Lower lobe of right lung (tissue), 2 donors: ENCODE data around the gene STX2. TPM values are rescaled to one million over a fixed set of nuclear protein-coding genes. Genes with fewer than 3 reads are reported as not detected.

Source experiments
- ATAC-seq, 2 donors: fragments of 200-7000 bp; cut with Tn5 transposase; one replicate each; pipeline ENCODE4 v1.9.1; 2020 to 2022; ENCODE audit warnings: mild to moderate bottlenecking in 2 of 2, moderate library complexity in 2 of 2
- DNase-seq: peaks from one replicate; pipeline ENCODE4 v3.0.0-alpha.2; 2020
- H3K27ac ChIP-seq: fragments of 200-600 bp; one replicate; pipeline ENCODE4 v1.8.0; 2022
- H3K27me3 ChIP-seq: fragments of 200-600 bp; one replicate; pipeline ENCODE4 v1.8.0; 2022; ENCODE audit warnings: low read depth
- H3K36me3 ChIP-seq: fragments of 200-600 bp; one replicate; pipeline ENCODE4 v1.8.0; 2022; ENCODE audit warnings: mild to moderate bottlenecking
- H3K4me1 ChIP-seq: fragments of 200-600 bp; one replicate; pipeline ENCODE4 v1.8.0; 2022
- H3K4me3 ChIP-seq: fragments of 200-600 bp; one replicate; pipeline ENCODE4 v1.8.0; 2022; ENCODE audit warnings: mild to moderate bottlenecking
- H3K9me3 ChIP-seq: fragments of 200-600 bp; one replicate; pipeline ENCODE4 v1.8.0; 2022
- intact Hi-C: fragments of 100-400 bp; cut with DNase I; formaldehyde crosslinking; loops from one replicate; pipeline ENCODE4 v1.11.0; 2022
- total RNA-seq: library from RNA; stranded (reverse); fragmentation: NEBNext Ultra II Directional; extraction: Animal tissue kit (Norgen Biotek cat#: 25700); gene quantifications from one replicate; pipeline ENCODE4 v1.2.1, GENCODE V29; 2021
- TF ChIP-seq, protein P1 (sequence below): fragments of 200-600 bp; IDR thresholded peaks from one replicate; pipeline ENCODE4 v1.8.0; 2022; ENCODE audit warnings: antibody characterized with exemption, mild to moderate bottlenecking
- donor health status: DM: no; HTN: yes; CAD: no; lungs with severe emphysema.

The STX2 gene
- total RNA-seq, 1 donor from 2014 or later = 24.6 TPM

DNA sequence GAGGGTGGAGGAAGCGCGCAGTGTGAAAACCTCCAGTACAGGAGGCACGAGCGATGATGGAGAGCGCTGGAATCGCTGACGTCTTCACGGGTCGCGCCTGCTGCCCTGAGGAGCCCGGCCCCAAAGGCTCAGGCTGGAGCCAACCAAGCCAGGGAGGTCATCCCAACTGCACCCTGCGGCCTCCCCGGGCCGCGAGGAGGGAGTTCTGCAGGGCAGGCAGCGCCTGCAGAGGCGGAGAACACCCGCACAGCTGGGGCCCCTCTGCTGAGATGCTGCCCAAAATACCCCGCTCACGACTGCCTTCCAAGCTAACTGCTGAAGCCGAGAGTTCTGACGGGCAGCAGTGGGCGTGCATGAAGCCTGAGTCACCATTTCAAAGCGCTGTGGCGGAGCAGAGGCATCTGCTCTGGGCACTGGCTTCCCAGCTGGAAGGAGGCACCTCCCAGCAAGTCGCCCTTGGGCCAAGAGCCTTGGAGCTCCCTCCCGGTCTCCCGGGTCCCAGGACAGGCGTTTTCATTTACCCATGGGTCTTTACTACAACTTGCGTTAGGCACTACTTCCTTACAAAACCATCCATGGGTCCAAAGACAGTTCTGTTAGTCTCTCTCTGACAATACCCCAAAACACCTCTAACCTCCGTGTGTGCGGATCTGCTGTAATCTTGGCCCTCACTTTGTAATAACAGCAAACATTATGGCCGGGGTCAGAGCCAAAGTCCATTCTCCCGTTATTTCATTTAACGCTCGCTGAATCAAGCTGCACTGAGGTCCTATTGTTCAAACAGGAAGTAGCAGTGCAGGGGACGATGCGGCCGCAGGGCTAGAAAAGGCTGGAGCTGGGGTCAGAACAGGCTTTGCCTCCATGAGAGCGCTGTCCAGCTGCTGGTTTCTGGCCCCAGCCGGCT lies 62.8 kb downstream of the STX2 start:
- peak; percentile 64 to 71 for ATAC-seq
- H3K27ac ChIP-seq = no peak overlapping the region
- TF ChIP-seq, protein P1, sequence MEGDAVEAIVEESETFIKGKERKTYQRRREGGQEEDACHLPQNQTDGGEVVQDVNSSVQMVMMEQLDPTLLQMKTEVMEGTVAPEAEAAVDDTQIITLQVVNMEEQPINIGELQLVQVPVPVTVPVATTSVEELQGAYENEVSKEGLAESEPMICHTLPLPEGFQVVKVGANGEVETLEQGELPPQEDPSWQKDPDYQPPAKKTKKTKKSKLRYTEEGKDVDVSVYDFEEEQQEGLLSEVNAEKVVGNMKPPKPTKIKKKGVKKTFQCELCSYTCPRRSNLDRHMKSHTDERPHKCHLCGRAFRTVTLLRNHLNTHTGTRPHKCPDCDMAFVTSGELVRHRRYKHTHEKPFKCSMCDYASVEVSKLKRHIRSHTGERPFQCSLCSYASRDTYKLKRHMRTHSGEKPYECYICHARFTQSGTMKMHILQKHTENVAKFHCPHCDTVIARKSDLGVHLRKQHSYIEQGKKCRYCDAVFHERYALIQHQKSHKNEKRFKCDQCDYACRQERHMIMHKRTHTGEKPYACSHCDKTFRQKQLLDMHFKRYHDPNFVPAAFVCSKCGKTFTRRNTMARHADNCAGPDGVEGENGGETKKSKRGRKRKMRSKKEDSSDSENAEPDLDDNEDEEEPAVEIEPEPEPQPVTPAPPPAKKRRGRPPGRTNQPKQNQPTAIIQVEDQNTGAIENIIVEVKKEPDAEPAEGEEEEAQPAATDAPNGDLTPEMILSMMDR = no peak
- intact Hi-C loops = no loop called here
- no peak for DNase-seq
- no peaks in the 10 kb centered on the region for H3K9me3 ChIP-seq
- peaks cover 17% of the 10 kb centered on the region for H3K27me3 ChIP-seq
- H3K4me3 ChIP-seq = peak overlapping the region; percentile 37
- peaks cover 3% of the 10 kb centered on the region for H3K36me3 ChIP-seq
- peaks cover 14% of the 10 kb centered on the region for H3K4me1 ChIP-seq

DNA sequence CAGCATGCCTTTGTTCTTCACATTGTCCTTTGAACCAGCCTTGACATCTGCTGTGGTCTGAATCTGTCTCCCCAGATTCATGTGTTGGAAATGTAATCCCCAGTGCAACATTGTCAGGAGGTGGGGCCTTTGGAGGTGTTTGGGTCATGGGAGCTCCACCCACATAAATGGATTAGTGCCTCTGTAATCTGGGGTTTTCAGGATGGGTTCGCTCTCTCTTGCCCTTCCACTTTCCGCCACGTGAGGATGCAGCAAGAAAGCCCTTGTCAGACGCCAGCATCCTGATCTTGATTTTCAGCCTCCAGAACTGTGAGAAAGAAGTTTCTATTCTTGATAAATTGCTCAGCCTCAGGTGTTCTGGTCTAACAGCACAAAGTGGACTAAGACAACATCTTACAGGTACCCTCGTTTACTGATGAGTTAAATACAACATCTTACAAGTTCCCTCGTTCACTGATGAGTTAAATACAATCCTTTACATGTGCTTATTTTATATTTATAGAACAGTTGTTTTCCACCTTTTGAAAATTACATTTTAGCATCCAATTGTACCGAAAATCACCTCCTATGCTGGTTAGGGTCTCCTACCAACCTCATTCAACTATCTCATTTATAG lies 68.5 kb downstream of the STX2 start:
- H3K9me3 ChIP-seq = no peaks in the 10 kb centered on the region
- no peak overlapping the region for H3K27ac ChIP-seq
- ATAC-seq (no peak), DNase-seq (no peak)
- TF ChIP-seq, protein P1 = no peak
- peaks cover 18% of the 10 kb centered on the region for H3K27me3 ChIP-seq
- H3K36me3 ChIP-seq = no peaks in the 10 kb centered on the region
- intact Hi-C loops = no loop called here
- H3K4me1 ChIP-seq = no peaks in the 10 kb centered on the region
- no peak overlapping the region for H3K4me3 ChIP-seq

DNA sequence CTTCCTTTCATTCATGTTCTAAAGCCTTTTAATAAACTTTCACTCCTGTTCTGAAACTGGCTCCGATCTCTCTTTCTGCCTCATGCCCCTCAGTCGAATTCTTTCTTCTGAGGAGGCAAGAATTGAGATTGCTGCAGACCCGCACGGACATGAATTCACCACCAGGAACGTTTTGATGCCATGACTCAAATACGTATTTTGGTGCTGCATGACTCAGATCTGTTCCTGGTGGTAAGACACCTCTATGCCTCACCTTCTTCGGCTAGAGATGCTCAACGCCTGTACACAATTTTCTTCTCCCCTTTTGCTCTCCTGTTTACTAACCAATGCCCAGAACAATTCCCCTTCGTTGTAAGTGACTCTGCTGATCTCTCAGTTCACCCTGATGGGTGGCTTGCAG lies 70.9 kb downstream of the STX2 start:
- H3K27me3 ChIP-seq = peaks cover 7% of the 10 kb centered on the region
- H3K9me3 ChIP-seq = no peaks in the 10 kb centered on the region
- intact Hi-C loops = no loop called here

DNA sequence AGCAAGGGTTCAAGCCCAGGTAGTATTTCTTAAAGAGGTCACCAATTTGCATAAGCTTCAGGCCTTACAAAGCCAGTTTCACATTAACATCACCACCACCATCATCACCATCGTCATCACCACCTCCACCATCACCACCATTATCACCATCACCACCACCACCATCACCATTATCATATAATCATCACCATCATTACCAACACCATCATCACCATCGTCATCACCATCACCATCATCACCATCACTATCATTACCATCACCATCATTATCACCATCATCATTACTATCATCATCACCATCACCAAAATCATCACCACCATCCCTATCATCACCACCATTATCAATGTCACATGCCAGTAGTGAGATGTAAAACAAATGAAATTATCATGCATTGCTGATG lies 72.6 kb downstream of the STX2 start:
- DNase-seq (no peak), ATAC-seq (no peak)
- no peaks in the 10 kb centered on the region for H3K4me1 ChIP-seq
- TF ChIP-seq, protein P1 = no peak
- no peak overlapping the region for H3K27ac ChIP-seq
- peaks cover 12% of the 10 kb centered on the region for H3K27me3 ChIP-seq
- no peaks in the 10 kb centered on the region for H3K36me3 ChIP-seq
- no peaks in the 10 kb centered on the region for H3K9me3 ChIP-seq
- intact Hi-C loops = no loop called here
- H3K4me3 ChIP-seq = no peak overlapping the region

More for the DNA sequence above, 70.9 kb downstream of the STX2 start:
- ATAC-seq = no peak
- no peaks in the 10 kb centered on the region for H3K4me1 ChIP-seq
- H3K36me3 ChIP-seq = no peaks in the 10 kb centered on the region
- TF ChIP-seq, protein P1 = no peak
- DNase-seq = no peak
- H3K4me3 ChIP-seq = no peak overlapping the region
- H3K27ac ChIP-seq = no peak overlapping the region

DNA sequence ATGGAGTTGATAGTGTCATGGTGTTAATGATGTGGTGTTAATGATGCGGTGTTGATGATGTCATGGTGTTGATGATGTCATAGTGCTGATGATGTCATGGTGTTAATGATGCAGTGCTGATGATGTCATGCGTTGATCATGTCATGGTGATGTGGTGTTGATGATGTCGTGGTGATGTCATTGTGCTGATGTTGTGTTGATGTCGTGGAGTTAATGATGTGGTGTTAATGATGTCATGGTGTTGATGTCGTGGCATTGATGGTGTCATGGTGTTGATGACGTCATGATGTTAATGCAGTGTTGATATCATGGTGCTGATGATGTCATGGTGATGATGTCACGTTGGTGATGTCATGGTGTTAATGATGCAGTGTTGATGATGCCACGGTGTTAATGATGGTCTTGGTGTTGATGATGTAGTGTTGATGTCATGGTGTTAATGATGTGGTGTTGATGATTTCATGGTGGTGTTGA lies 73.8 kb downstream of the STX2 start:
- DNase-seq (no peak), ATAC-seq (no peak)
- Histone ChIP-seq H3K27me3 (peaks cover 17% of the 10 kb centered on the region), H3K4me1 (no peaks in the 10 kb centered on the region), H3K9me3 (no peaks in the 10 kb centered on the region), H3K27ac (no peak overlapping the region), H3K36me3 (no peaks in the 10 kb centered on the region), H3K4me3 (no peak overlapping the region)
- intact Hi-C loops = no loop called here
- TF ChIP-seq, protein P1 = no peak
